Small intestine (tissue), 7 donors: ENCODE measurements around the gene TACSTD2. TPM values are rescaled to one million over a fixed set of nuclear protein-coding genes. Genes with fewer than 3 reads are reported as not detected.

ENCODE experiments used
- DNase-seq, 2 donors: peaks; one replicate each; pipeline versions ENCODE4 v3.0.0 to v3.0.0-alpha.2; 2013
- FAIRE-seq: peaks from 2 replicates; lab custom pipeline; 2012; peaks lifted over from hg19 to GRCh38; lab: Jason Lieb, UNC
- H3K27ac ChIP-seq, 3 donors: one replicate each; pipeline ENCODE4 v1.5.1; 2013; ENCODE audit warnings: low read length in 2 of 3, mild to moderate bottlenecking in 2 of 3, control low read depth in 1 of 3, inconsistent platforms in 1 of 3, low read depth in 1 of 3, moderate library complexity in 1 of 3
- H3K27me3 ChIP-seq, 3 donors: one replicate each; pipeline ENCODE4 v1.6.1; 2013; ENCODE audit warnings: low read length in 3 of 3, inconsistent platforms in 1 of 3; ENCODE audit not compliant: control insufficient read depth in 3 of 3, insufficient read depth in 3 of 3
- H3K36me3 ChIP-seq, 3 donors: one replicate each; pipeline ENCODE4 v1.6.1; 2013; ENCODE audit warnings: low read length in 3 of 3, inconsistent platforms in 1 of 3, low read depth in 1 of 3, mild to moderate bottlenecking in 1 of 3, moderate library complexity in 1 of 3; ENCODE audit not compliant: control insufficient read depth in 3 of 3, insufficient read depth in 2 of 3
- H3K4me1 ChIP-seq, 3 donors: one replicate each; pipeline ENCODE4 v1.6.1; 2013; ENCODE audit warnings: low read length in 2 of 3, inconsistent platforms in 1 of 3, low read depth in 1 of 3, mild to moderate bottlenecking in 1 of 3, moderate library complexity in 1 of 3; ENCODE audit not compliant: control insufficient read depth in 3 of 3, insufficient read depth in 2 of 3
- H3K4me3 ChIP-seq, 3 donors: one replicate each; pipeline ENCODE4 v1.5.1; 2013; ENCODE audit warnings: low read length in 3 of 3, control low read depth in 1 of 3, inconsistent platforms in 1 of 3, low read depth in 1 of 3, mild to moderate bottlenecking in 1 of 3, moderate library complexity in 1 of 3
- H3K9me3 ChIP-seq, 2 donors: one replicate each; pipeline ENCODE4 v1.6.1; 2013; ENCODE audit warnings: low read depth in 1 of 2, low read length in 1 of 2; ENCODE audit not compliant: control insufficient read depth in 2 of 2, insufficient read depth in 1 of 2
- WGBS, 3 donors: extraction: QIAGEN DNeasy Blood & Tissue Kit; methylation state at CpG; one replicate each; pipeline ENCODE4 v1.1.7; 2013; 5-methylcytosine and 5-hydroxymethylcytosine counted together
- polyA plus RNA-seq, 4 donors: library from polyadenylated mRNA; stranded (reverse) in 3 of 4; unstranded in 1 of 4; fragments of 200-250 nt in 3 of 4; fragments of 120-200 nt in 1 of 4; gene quantifications; one replicate each; pipeline versions ENCODE4 v1.2.1 to v1.2.3, GENCODE V29; 2013
- donor health status: healthy with polysubstance abuse.
- donor health status: control.
- donor health status: control.
- donor health status: Bipolar disorder and iron deficiency.
- donor health status: healthy.

Gene TACSTD2
- polyA plus RNA-seq, 4 donors, result 0.89 to 4.9 (median 1.2) TPM

- WGBS, 3 donors, result 5 to 14% (median 11%) methylated on average over 32 to 43 of the region's 43 CpGs
- H3K27ac ChIP-seq, result no peak overlapping the region
- peak overlapping the region; percentile 23 to 39 (median 35) for H3K4me3 ChIP-seq
- H3K4me1 ChIP-seq, result peaks cover 0 to 5% (median 0%) of the 10 kb centered on the region in 3 donors
- DNase-seq (peak in 1 of 2 donors; percentile 61), FAIRE-seq (no peak)
- H3K9me3 ChIP-seq, result no peaks in the 10 kb centered on the region
- no peaks in the 10 kb centered on the region for H3K36me3 ChIP-seq
- H3K27me3 ChIP-seq, result peaks cover 0 to 28% (median 22%) of the 10 kb centered on the region in 3 donors
Observed at GRCh38 chr1:58576325-58576726, 726 bp downstream of the TACSTD2 start.

- 46 to 71% (median 62%) methylated on average over 32 of the region's 32 CpGs for WGBS, 3 donors
- Histone ChIP-seq H3K27me3 (peaks cover 0 to 28% (median 22%) of the 10 kb centered on the region in 3 donors), H3K27ac (no peak overlapping the region), H3K4me3 (peak overlapping the region in 2 of 3 donors; percentile 23 to 35), H3K36me3 (no peaks in the 10 kb centered on the region), H3K9me3 (no peaks in the 10 kb centered on the region), H3K4me1 (peaks cover 0 to 5% (median 0%) of the 10 kb centered on the region in 3 donors)
- no peak for DNase-seq
- no peak for FAIRE-seq
Observed at GRCh38 chr1:58575551-58576324, 1.3 kb downstream of the TACSTD2 start.

- WGBS, 3 donors, result 80 to 90% (median 88%) methylated on average over 2 of the region's 2 CpGs
- no peak overlapping the region for H3K4me3 ChIP-seq
- peaks cover 0 to 5% (median 0%) of the 10 kb centered on the region in 3 donors for H3K4me1 ChIP-seq
- H3K27me3 ChIP-seq, result peaks cover 0 to 28% (median 19%) of the 10 kb centered on the region in 3 donors
- no peaks in the 10 kb centered on the region for H3K9me3 ChIP-seq
- H3K36me3 ChIP-seq, result no peaks in the 10 kb centered on the region
- DNase-seq (no peak), FAIRE-seq (no peak)
- H3K27ac ChIP-seq, result no peak overlapping the region
Observed at GRCh38 chr1:58574816-58575215, 2.2 kb downstream of the TACSTD2 start.

- DNase-seq, result no peak
- FAIRE-seq, result no peak
- WGBS, 3 donors, result 44 to 64% (median 50%) methylated on average over 4 of the region's 4 CpGs
- H3K4me3 ChIP-seq, result no peak overlapping the region
- no peak overlapping the region for H3K27ac ChIP-seq
- H3K27me3 ChIP-seq, result peaks cover 0 to 28% (median 19%) of the 10 kb centered on the region in 3 donors
- H3K9me3 ChIP-seq, result no peaks in the 10 kb centered on the region
- no peaks in the 10 kb centered on the region for H3K36me3 ChIP-seq
- peaks cover 0 to 5% (median 0%) of the 10 kb centered on the region in 3 donors for H3K4me1 ChIP-seq
Observed at GRCh38 chr1:58573705-58574591, 3.1 kb downstream of the TACSTD2 start.

- Histone ChIP-seq H3K27me3 (peaks cover 0 to 28% (median 19%) of the 10 kb centered on the region in 3 donors), H3K4me3 (no peak overlapping the region), H3K27ac (no peak overlapping the region), H3K4me1 (peaks cover 0 to 5% (median 0%) of the 10 kb centered on the region in 3 donors), H3K36me3 (no peaks in the 10 kb centered on the region), H3K9me3 (no peaks in the 10 kb centered on the region)
- no peak for DNase-seq
- no peak for FAIRE-seq
- WGBS, 3 donors, result 54 to 58% (median 57%) methylated on average over 2 of the region's 2 CpGs
Observed at GRCh38 chr1:58573138-58573537, 3.9 kb downstream of the TACSTD2 start.

GRCh38 chr1:58572690-58573089, 4.4 kb downstream of the TACSTD2 start:
- no peak overlapping the region for H3K4me3 ChIP-seq
- peaks cover 0 to 25% (median 19%) of the 10 kb centered on the region in 3 donors for H3K27me3 ChIP-seq
- no peaks in the 10 kb centered on the region for H3K36me3 ChIP-seq
- peak in 1 of 2 donors; percentile 43 for DNase-seq
- no peaks in the 10 kb centered on the region for H3K9me3 ChIP-seq
- WGBS, 3 donors, result 39 to 63% (median 46%) methylated on average over 2 of the region's 2 CpGs
- peaks cover 0 to 5% (median 0%) of the 10 kb centered on the region in 3 donors for H3K4me1 ChIP-seq
- FAIRE-seq, result no peak
- H3K27ac ChIP-seq, result no peak overlapping the region

GRCh38 chr1:58571616-58572015, 5.4 kb downstream of the TACSTD2 start:
- Histone ChIP-seq H3K27ac (no peak overlapping the region), H3K27me3 (peaks cover 0 to 18% (median 15%) of the 10 kb centered on the region in 3 donors), H3K36me3 (no peaks in the 10 kb centered on the region), H3K4me1 (no peaks in the 10 kb centered on the region), H3K4me3 (no peak overlapping the region), H3K9me3 (no peaks in the 10 kb centered on the region)
- FAIRE-seq, result no peak
- no peak for DNase-seq

- no peaks in the 10 kb centered on the region for H3K4me1 ChIP-seq
- H3K36me3 ChIP-seq, result no peaks in the 10 kb centered on the region
- H3K27me3 ChIP-seq, result peaks cover 0 to 10% (median 8%) of the 10 kb centered on the region in 3 donors
- no peaks in the 10 kb centered on the region for H3K9me3 ChIP-seq
- no peak overlapping the region for H3K4me3 ChIP-seq
- FAIRE-seq (no peak), DNase-seq (no peak)
- 88 to 95% (median 93%) methylated on average over 2 of the region's 2 CpGs for WGBS, 3 donors
- H3K27ac ChIP-seq, result no peak overlapping the region
Observed at GRCh38 chr1:58570817-58571216, 6.2 kb downstream of the TACSTD2 start.
